Aorta (tissue), 5 donors: ENCODE data around the gene BTBD9. TPM values are rescaled to one million over a fixed set of nuclear protein-coding genes. Genes with fewer than 3 reads are reported as not detected.

Experiments used
- ATAC-seq: fragments of 200-7000 bp; cut with Tn5 transposase; one replicate; pipeline ENCODE4 v1.9.1; 2022; ENCODE audit warnings: moderate library complexity; ENCODE audit not compliant: low FRiP score
- DNase-seq, 2 donors: peaks; one replicate each; pipeline ENCODE4 v3.0.0-alpha.2; 2020
- H3K27ac ChIP-seq, 2 donors: one replicate each; pipeline ENCODE4 v1.5.1; 2013; ENCODE audit warnings: low read length in 2 of 2, mild to moderate bottlenecking in 2 of 2, moderate library complexity in 2 of 2, control low read depth in 1 of 2, inconsistent platforms in 1 of 2, low read depth in 1 of 2
- H3K27me3 ChIP-seq, 2 donors: one replicate each; pipeline ENCODE4 v1.6.1; 2013; ENCODE audit warnings: control low read depth in 1 of 2, low read length in 1 of 2, mild to moderate bottlenecking in 1 of 2, moderate library complexity in 1 of 2; ENCODE audit not compliant: insufficient read depth in 2 of 2, control insufficient read depth in 1 of 2
- H3K36me3 ChIP-seq, 2 donors: one replicate each; pipeline ENCODE4 v1.6.1; 2013; ENCODE audit warnings: control low read depth in 1 of 2, low read length in 1 of 2, mild to moderate bottlenecking in 1 of 2; ENCODE audit not compliant: insufficient read depth in 2 of 2, control insufficient read depth in 1 of 2
- H3K4me1 ChIP-seq, 2 donors: one replicate each; pipeline ENCODE4 v1.6.1; 2013; ENCODE audit warnings: low read length in 2 of 2, control low read depth in 1 of 2, mild to moderate bottlenecking in 1 of 2, moderate library complexity in 1 of 2; ENCODE audit not compliant: insufficient read depth in 2 of 2, control insufficient read depth in 1 of 2
- H3K4me3 ChIP-seq, 2 donors: one replicate each; pipeline ENCODE4 v1.5.1; 2013; ENCODE audit warnings: low read length in 2 of 2, control low read depth in 1 of 2, mild to moderate bottlenecking in 1 of 2
- H3K9me3 ChIP-seq: one replicate; pipeline ENCODE4 v1.6.1; 2013; ENCODE audit warnings: mild to moderate bottlenecking, low read length; ENCODE audit not compliant: control insufficient read depth
- WGBS, 2 donors: extraction: QIAGEN DNeasy Blood & Tissue Kit; methylation state at CpG; one replicate each; pipeline ENCODE4 v1.1.7; 2013; 5-methylcytosine and 5-hydroxymethylcytosine counted together
- intact Hi-C, 2 donors: fragments of 100-400 bp; cut with DNase I; formaldehyde crosslinking; loops; one replicate each; pipeline versions ENCODE4 v1.14.2 to v1.15.0; 2022
- polyA plus RNA-seq, 2 donors: library from polyadenylated mRNA; stranded (reverse); fragments of 200-250 nt; gene quantifications; one replicate each; pipeline ENCODE4 v1.2.3, GENCODE V29; 2013
- total RNA-seq, 2 donors: library from RNA; stranded (reverse); fragmentation: NEBNext Ultra II Directional; extraction: Animal tissue kit (Norgen Biotek cat#: 25700); gene quantifications; one replicate each; pipeline ENCODE4 v1.2.1, GENCODE V29; 2021
- donor health status: healthy with polysubstance abuse.
- donor health status: Bipolar disorder and iron deficiency.
- donor health status: DM: no; HTN: no; CAD: no.
- donor health status: DM: no; HTN: no; CAD: no.
- donor health status: DM: yes; HTN: yes; CAD: no.

Gene BTBD9
- total and polyA plus RNA-seq, 4 donors = 1.5 to 23.6 (median 12.4) TPM

DNA sequence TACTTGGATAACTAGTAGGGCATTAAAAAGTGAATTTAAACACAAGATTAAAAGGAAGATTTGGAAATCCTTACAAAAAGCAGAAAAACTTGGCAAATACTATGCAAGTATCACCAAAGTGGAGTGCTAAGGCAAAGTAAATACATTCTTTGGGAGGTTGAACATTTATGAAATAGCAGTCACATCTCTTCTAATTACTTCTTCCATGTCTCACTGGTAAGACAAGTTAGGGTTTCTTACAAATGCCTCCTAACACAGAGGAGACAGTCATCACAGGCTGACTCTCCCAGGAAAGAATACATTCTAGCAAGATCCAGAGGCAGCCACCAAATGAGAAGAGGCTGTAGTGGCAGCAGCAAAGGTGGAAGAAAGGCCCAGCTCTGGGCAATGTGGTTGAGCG, 298.2 kb downstream of the BTBD9 start:
- intact Hi-C loops = no loop called here
- no peak overlapping the region for H3K27ac ChIP-seq
- H3K9me3 ChIP-seq = no peaks in the 10 kb centered on the region
- no peak overlapping the region for H3K4me3 ChIP-seq
- H3K27me3 ChIP-seq = no peaks in the 10 kb centered on the region
- WGBS, 2 donors = 96 to 99% methylated on average over 1 of the region's 1 CpG
- ATAC-seq (no peak), DNase-seq (no peak)
- no peaks in the 10 kb centered on the region for H3K36me3 ChIP-seq
- H3K4me1 ChIP-seq = no peaks in the 10 kb centered on the region

DNA sequence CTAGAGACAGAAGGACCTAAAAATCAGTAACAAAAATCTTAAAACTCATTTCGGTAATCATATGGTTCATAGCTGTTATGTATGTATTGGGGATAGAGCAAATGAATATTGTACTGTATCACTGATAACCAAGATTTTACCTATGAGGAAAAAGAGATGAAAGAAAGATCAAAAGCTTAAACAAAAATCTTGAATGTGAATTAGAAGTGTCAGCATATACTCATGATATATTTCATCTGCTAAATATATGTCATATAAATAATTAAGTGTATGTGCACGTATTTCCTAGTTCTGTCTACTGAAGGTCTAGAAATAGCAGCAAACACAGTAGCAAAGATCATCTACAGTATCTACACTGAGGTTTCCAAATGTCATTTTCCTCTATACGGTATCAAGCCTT, 299.8 kb downstream of the BTBD9 start:
- no peak for DNase-seq
- Histone ChIP-seq H3K4me3 (no peak overlapping the region), H3K27ac (no peak overlapping the region), H3K36me3 (no peaks in the 10 kb centered on the region), H3K4me1 (no peaks in the 10 kb centered on the region), H3K27me3 (no peaks in the 10 kb centered on the region), H3K9me3 (no peaks in the 10 kb centered on the region)
- intact Hi-C loops = no loop called here
- ATAC-seq = no peak
- WGBS, 2 donors = 93 to 94% methylated on average over 3 of the region's 3 CpGs

DNA sequence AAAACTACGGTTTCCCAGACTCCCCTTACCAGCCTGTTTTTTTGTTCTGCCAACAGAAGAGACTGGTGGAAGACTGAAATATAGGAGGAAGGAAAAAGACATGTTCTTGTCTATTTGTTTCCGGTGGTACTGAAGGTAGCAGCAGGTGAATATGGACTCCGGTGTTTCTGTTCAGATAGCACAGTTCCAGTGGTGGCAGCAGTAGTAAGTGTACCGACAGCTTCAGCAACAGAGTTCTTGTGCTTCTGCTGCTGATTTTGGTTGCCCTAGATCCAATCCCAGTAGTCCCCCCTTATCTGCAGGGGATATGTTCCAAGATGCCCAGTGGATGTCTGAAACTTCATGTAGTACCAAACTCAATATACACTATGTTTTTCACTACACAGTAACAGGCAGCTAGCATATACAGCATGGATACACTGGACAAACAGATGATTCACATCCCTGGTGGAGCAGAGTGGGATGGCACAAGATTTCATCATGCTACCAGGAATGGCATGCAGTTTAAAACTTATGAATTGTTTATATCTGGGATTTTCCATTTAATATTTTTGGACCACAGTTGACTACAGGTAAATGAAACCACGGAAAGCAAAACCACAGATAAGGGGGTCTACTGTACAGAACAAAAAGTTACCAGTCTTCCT, 301.8 kb downstream of the BTBD9 start:
- H3K4me1 ChIP-seq = no peaks in the 10 kb centered on the region
- no peaks in the 10 kb centered on the region for H3K36me3 ChIP-seq
- 89 to 96% methylated on average over 5 of the region's 5 CpGs for WGBS, 2 donors
- no peak for ATAC-seq
- no peak for DNase-seq
- no peaks in the 10 kb centered on the region for H3K9me3 ChIP-seq
- H3K4me3 ChIP-seq = no peak overlapping the region
- H3K27ac ChIP-seq = no peak overlapping the region
- intact Hi-C loops = no loop called here
- H3K27me3 ChIP-seq = no peaks in the 10 kb centered on the region

DNA sequence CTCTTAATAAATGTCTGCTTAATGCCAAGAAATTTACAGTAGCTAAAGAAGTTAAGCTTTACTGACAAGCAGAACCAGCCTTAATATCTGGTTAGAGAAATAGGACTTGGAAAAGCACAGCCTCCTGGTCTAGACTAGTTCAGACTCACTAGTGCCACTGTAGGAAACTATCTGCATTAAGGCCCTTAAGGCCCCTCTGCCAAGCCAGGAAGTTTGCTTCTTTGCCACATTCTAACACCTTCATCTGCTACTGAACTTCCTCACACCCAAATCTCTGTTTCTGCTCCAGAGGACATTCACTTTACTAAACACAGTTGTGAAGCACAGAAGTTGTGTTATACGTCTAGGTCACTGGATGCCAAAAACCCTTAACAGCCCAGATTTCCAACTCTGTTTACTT, 302.8 kb downstream of the BTBD9 start:
- intact Hi-C loops = no loop called here
- DNase-seq (no peak), ATAC-seq (no peak)
- no peak overlapping the region for H3K27ac ChIP-seq
- no peaks in the 10 kb centered on the region for H3K4me1 ChIP-seq
- H3K27me3 ChIP-seq = no peaks in the 10 kb centered on the region
- H3K36me3 ChIP-seq = no peaks in the 10 kb centered on the region
- no peak overlapping the region for H3K4me3 ChIP-seq
- H3K9me3 ChIP-seq = no peaks in the 10 kb centered on the region
- WGBS, 2 donors = 80 to 91% methylated on average over 1 of the region's 1 CpG

DNA sequence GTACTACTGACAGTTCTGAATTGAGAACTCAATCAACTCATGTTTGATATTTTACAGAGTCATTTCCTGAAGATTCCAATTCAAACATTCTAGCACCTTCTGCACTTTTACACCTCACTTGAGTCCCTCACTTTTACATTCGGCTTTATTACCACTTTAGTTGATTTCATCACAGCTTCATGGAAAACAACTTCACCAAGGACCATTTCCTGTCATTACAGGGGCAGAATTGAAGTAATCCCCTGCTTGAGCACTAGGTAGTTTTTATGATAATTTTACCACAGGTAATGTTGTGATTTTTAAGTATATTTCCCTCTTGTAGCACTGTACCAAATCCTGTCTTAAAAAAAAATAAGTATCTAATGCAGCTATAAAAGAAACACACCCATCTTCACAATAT, 312.9 kb downstream of the BTBD9 start:
- no peaks in the 10 kb centered on the region for H3K27me3 ChIP-seq
- H3K9me3 ChIP-seq = no peaks in the 10 kb centered on the region
- no peaks in the 10 kb centered on the region for H3K4me1 ChIP-seq
- DNase-seq = no peak
- intact Hi-C loops = no loop called here
- no peak overlapping the region for H3K27ac ChIP-seq
- no peak overlapping the region for H3K4me3 ChIP-seq
- WGBS, 2 donors = 83 to 92% methylated on average over 1 of the region's 1 CpG
- H3K36me3 ChIP-seq = no peaks in the 10 kb centered on the region
- ATAC-seq = no peak

DNA sequence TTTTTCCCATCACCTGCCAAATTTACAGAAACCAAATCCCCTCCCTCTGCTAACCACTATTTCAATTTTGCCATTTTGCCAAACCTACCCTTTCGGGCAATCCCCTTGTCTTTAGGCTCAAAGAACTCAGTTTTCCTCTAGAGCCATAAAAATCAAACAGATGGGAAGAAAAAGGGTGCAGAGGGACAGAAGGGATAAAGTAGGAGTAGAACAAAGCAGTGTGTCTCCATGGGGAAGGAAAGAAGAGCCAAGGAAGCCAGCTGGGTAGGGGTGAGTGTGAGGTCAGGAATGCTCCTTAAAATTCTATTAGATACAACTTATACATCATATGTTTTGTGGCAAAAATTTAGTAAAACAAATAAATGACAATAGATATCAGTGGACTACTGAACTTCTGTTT, 316.5 kb downstream of the BTBD9 start:
- DNase-seq = no peak
- H3K27ac ChIP-seq = no peak overlapping the region
- H3K4me1 ChIP-seq = no peaks in the 10 kb centered on the region
- ATAC-seq = no peak
- WGBS, 2 donors = 94% methylated on average over 1 of the region's 1 CpG
- no peaks in the 10 kb centered on the region for H3K27me3 ChIP-seq
- no peak overlapping the region for H3K4me3 ChIP-seq
- H3K9me3 ChIP-seq = no peaks in the 10 kb centered on the region
- intact Hi-C loops = no loop called here
- no peaks in the 10 kb centered on the region for H3K36me3 ChIP-seq

DNA sequence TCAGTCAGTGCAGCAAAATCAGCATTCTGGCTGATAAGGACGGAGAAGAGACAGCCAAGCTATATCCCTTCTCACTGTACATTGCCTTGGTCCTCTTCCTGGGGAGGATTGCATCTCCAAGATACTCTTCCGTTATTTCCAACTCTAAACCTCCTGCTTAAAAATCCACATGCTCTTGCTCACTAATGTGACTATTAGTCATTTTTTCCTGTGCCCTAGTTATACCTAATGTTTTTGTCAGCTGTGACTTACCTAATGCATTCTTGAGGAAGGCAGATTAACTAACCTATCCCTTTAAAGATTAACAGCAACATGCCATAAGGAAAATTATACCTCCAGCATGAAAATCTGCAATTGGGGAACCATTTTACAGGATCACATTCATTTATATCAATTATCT, 317.6 kb downstream of the BTBD9 start:
- WGBS, 2 donors = 95 to 96% methylated on average over 2 of the region's 2 CpGs
- Histone ChIP-seq H3K36me3 (no peaks in the 10 kb centered on the region), H3K4me1 (no peaks in the 10 kb centered on the region), H3K9me3 (no peaks in the 10 kb centered on the region), H3K27me3 (no peaks in the 10 kb centered on the region), H3K4me3 (no peak overlapping the region), H3K27ac (no peak overlapping the region)
- no peak for DNase-seq
- intact Hi-C loops = no loop called here
- no peak for ATAC-seq

DNA sequence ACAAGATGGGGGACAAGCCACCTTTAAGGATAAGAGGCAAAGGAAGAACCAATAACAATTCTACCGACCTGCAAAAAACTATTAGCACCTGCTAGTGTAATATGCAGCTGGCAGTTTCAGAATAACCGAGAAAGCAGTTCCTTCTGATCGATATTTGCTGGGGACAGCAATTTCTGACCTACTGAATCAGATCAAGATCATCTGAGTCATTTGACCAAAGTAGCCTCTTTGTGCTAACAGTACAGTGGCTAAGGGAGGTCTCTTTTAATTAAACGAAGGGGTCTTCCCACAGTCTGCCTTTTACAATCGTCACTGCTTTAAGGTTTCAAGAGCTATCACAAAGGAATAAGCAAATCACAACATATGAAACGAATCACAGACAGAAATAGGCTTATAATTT, 318.9 kb downstream of the BTBD9 start:
- intact Hi-C loops = no loop called here
- Histone ChIP-seq H3K27ac (no peak overlapping the region), H3K4me1 (no peaks in the 10 kb centered on the region), H3K27me3 (no peaks in the 10 kb centered on the region), H3K4me3 (no peak overlapping the region), H3K9me3 (no peaks in the 10 kb centered on the region), H3K36me3 (no peaks in the 10 kb centered on the region)
- no peak for ATAC-seq
- WGBS, 2 donors = 83 to 84% methylated on average over 6 of the region's 6 CpGs
- DNase-seq = no peak

DNA sequence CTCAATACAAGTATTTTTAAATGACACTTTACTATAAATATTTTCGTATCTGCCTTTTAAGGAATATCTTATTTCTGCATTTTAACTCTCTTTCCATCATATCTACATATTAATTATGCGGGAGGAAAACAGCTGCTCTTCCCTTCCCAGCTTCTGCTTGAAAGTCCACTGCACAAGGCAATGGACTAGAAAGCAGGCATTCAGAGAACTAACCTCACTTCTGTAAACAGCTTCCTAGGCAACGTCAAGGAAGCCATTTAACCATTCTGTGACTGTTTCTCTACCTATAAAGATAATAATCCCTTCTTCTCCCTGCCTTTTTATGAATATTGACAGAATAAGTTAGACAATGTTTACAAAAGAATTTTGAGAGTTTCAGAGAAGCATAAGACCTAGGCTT, 319.4 kb downstream of the BTBD9 start:
- DNase-seq (no peak), ATAC-seq (no peak)
- H3K27me3 ChIP-seq = no peaks in the 10 kb centered on the region
- H3K36me3 ChIP-seq = no peaks in the 10 kb centered on the region
- H3K4me1 ChIP-seq = no peaks in the 10 kb centered on the region
- WGBS, 2 donors = 72 to 74% methylated on average over 3 of the region's 3 CpGs
- H3K9me3 ChIP-seq = no peaks in the 10 kb centered on the region
- H3K27ac ChIP-seq = no peak overlapping the region
- intact Hi-C loops = no loop called here
- no peak overlapping the region for H3K4me3 ChIP-seq
